GM12878 (cell line): ENCODE measurements around the gene PEX6. TPM values are rescaled to one million over a fixed set of nuclear protein-coding genes. Genes with fewer than 3 reads are reported as not detected.

Source experiments
- ATAC-seq: fragments of 200-7000 bp; cut with Tn5 transposase; 3 replicates; pipeline ENCODE4 v1.9.1; 2020; ENCODE audit warnings: mild to moderate bottlenecking, moderate library complexity
- BruUV-seq: library from RNA; stranded (reverse); fragments of 400-500 nt; replicated peaks from 2 replicates; lab custom pipeline; 2021; lab: Mats Ljungman, UMichigan
- CTCF ChIA-PET: fragments of 300-600 bp; sonication (Branson Sonifier 250); formaldehyde crosslinking; extraction: SDS; loops from one replicate; lab custom pipeline; 2021; ENCODE audit warnings: inconsistent platforms; lab: Yijun Ruan, JAX
- POLR2A ChIA-PET: fragments of 350-600 bp; formaldehyde crosslinking; extraction: SDS; loops from one replicate; lab custom pipeline; 2021; ENCODE audit warnings: inconsistent platforms; lab: Charles Lee
- RAD21 ChIA-PET: fragments of 300-600 bp; sonication (Branson Sonifier 250); formaldehyde crosslinking; loops from one replicate; lab custom pipeline; 2023; ENCODE audit warnings: antibody characterized with exemption; ENCODE audit not compliant: unreplicated experiment; lab: Charles Lee
- SMC1A ChIA-PET: fragments of 300-600 bp; sonication (Branson Sonifier 250); formaldehyde crosslinking; loops from one replicate; lab custom pipeline; 2023; ENCODE audit not compliant: unreplicated experiment, uncharacterized antibody; lab: Charles Lee
- DNase-seq: peaks from one replicate; pipeline ENCODE4 v3.0.0-alpha.2; 2011; ENCODE audit warnings: low read depth, low spot score
- FAIRE-seq: peaks from 3 replicates; lab custom pipeline; 2011; peaks lifted over from hg19 to GRCh38; lab: Jason Lieb, UNC
- H2AFZ ChIP-seq: 2 replicates; pipeline ENCODE4 v1.6.0; 2011; ENCODE audit warnings: low read depth, low read length, control low read depth; ENCODE audit not compliant: control insufficient read depth
- H3K27ac ChIP-seq: 2 replicates; pipeline ENCODE4 v1.5.1; 2011; ENCODE audit warnings: control low read depth; ENCODE audit not compliant: control insufficient read depth, insufficient read depth
- H3K27me3 ChIP-seq, 2 experiments: replicated peaks in 1 of 2; 2 replicates each; pipeline versions ENCODE4 v1.6.0 to v1.6.1; 2011; ENCODE audit warnings: low read length in 1 of 2; ENCODE audit not compliant: control insufficient read depth in 2 of 2, insufficient read depth in 2 of 2
- H3K36me3 ChIP-seq, 2 experiments: 2 replicates each; pipeline ENCODE4 v1.5.1; 2011; ENCODE audit warnings: low read length in 1 of 2; ENCODE audit not compliant: control insufficient read depth in 2 of 2, insufficient read depth in 2 of 2
- H3K4me1 ChIP-seq: 2 replicates; pipeline ENCODE4 v1.6.1; 2011; ENCODE audit warnings: mild to moderate bottlenecking, low read length, moderate library complexity, mixed read lengths; ENCODE audit not compliant: control insufficient read depth, insufficient read depth
- H3K4me2 ChIP-seq: 2 replicates; pipeline ENCODE4 v1.6.0; 2011; ENCODE audit warnings: control low read depth; ENCODE audit not compliant: control insufficient read depth, insufficient read depth
- H3K4me3 ChIP-seq: fragments of 200-600 bp; sonication (generic); 2 replicates; pipeline ENCODE4 v1.5.1; 2016
- H3K79me2 ChIP-seq: 2 replicates; pipeline ENCODE4 v1.6.0; 2011; ENCODE audit warnings: low read length; ENCODE audit not compliant: control insufficient read depth, insufficient read depth
- H3K9ac ChIP-seq: 2 replicates; pipeline ENCODE4 v1.8.0; 2011; ENCODE audit warnings: low read length, control low read depth, mixed read lengths; ENCODE audit not compliant: control insufficient read depth, insufficient read depth
- H3K9me3 ChIP-seq: replicated peaks from 3 replicates; pipeline ENCODE4 v1.5.1; 2011; ENCODE audit warnings: mild to moderate bottlenecking, low read length; ENCODE audit not compliant: control insufficient read depth, insufficient read depth
- H4K20me1 ChIP-seq: 2 replicates; pipeline ENCODE4 v1.6.0; 2011; ENCODE audit not compliant: control insufficient read depth, insufficient read depth
- BCL3 ChIP-seq: IDR thresholded peaks from 2 replicates; pipeline ENCODE4 v1.6.1; 2011; ENCODE audit warnings: borderline replicate concordance, low read depth, mild to moderate bottlenecking, moderate library complexity, low read length; ENCODE audit not compliant: insufficient read depth, poor library complexity, severe bottlenecking
- CHD4 ChIP-seq: fragments of 200-600 bp; sonication (generic); IDR thresholded peaks from 2 replicates; pipeline ENCODE4 v1.6.1; 2016; ENCODE audit warnings: mild to moderate bottlenecking
- E4F1 ChIP-seq: fragments of 450-650 bp; IDR thresholded peaks from 2 replicates; pipeline ENCODE4 v1.6.1; 2018; ENCODE audit warnings: borderline replicate concordance, mild to moderate bottlenecking; ENCODE audit not compliant: partially characterized antibody
- EZH2 ChIP-seq: IDR thresholded peaks from 2 replicates; pipeline ENCODE4 v1.6.1; 2012; ENCODE audit warnings: low read depth, mild to moderate bottlenecking, control low read depth, inconsistent platforms, low read length, borderline replicate concordance; ENCODE audit not compliant: control insufficient read depth
- HDGF ChIP-seq: fragments of 450-650 bp; IDR thresholded peaks from 2 replicates; pipeline ENCODE4 v1.6.1; 2016; ENCODE audit warnings: antibody characterized with exemption
- IKZF2 ChIP-seq, 2 experiments: fragments of 450-650 bp; IDR thresholded peaks; 2 replicates each; pipeline ENCODE4 v1.6.1; 2017; ENCODE audit warnings: mild to moderate bottlenecking in 2 of 2, moderate library complexity in 2 of 2
- MLLT1 ChIP-seq: fragments of 450-650 bp; IDR thresholded peaks from 2 replicates; pipeline ENCODE4 v1.6.1; 2016; ENCODE audit warnings: mild to moderate bottlenecking
- NFYA ChIP-seq: IDR thresholded peaks from 2 replicates; pipeline ENCODE4 v1.6.1; 2011; ENCODE audit warnings: low read depth, mild to moderate bottlenecking, low read length, improper control_type of control experiment, borderline replicate concordance
- POU2F2 ChIP-seq: IDR thresholded peaks from 3 replicates; pipeline ENCODE4 v1.6.1; 2011; ENCODE audit warnings: low read depth, mild to moderate bottlenecking, low read length, borderline replicate concordance
- RAD21 ChIP-seq: IDR thresholded peaks from 2 replicates; pipeline ENCODE4 v1.6.1; 2011; ENCODE audit warnings: mild to moderate bottlenecking, low read depth, low read length, moderate library complexity; ENCODE audit not compliant: insufficient read depth
- SMAD5 ChIP-seq: IDR thresholded peaks from 2 replicates; pipeline ENCODE4 v1.6.1; 2016; ENCODE audit warnings: antibody characterized with exemption, low read depth
- SREBF1 ChIP-seq: IDR thresholded peaks from 2 replicates; pipeline ENCODE4 v1.6.1; 2012; ENCODE audit warnings: mild to moderate bottlenecking, low read length
- TARDBP ChIP-seq: IDR thresholded peaks from 2 replicates; pipeline ENCODE4 v1.6.1; 2016; ENCODE audit warnings: borderline replicate concordance
- TCF12 ChIP-seq: IDR thresholded peaks from 2 replicates; pipeline ENCODE4 v1.6.1; 2011; ENCODE audit warnings: low read depth, mild to moderate bottlenecking, low read length
- WGBS: methylation state at CpG from one replicate; pipeline ENCODE4 v1.1.6; 2016; ENCODE audit warnings: low lambda C conversion rate; ENCODE audit not compliant: insufficient replicate concordance, insufficient coverage; ENCODE audit errors: missing lambda C conversion rate; 5-methylcytosine and 5-hydroxymethylcytosine counted together
- in situ Hi-C: fragments of 300-500 bp; cut with MboI; formaldehyde crosslinking; loops from 9 replicates; pipeline ENCODE4 v1.14.3; 2018; ENCODE audit warnings: mixed read lengths
- intact Hi-C: fragments of 100-400 bp; cut with micrococcal nuclease; formaldehyde crosslinking; loops from one replicate; pipeline ENCODE4 v1.14.2; 2022; ENCODE audit not compliant: unreplicated experiment
- polyA plus RNA-seq, 11 experiments: library from polyadenylated mRNA; depleted of rRNA in 4 of 11; unstranded in 6 of 11; stranded (reverse) in 5 of 11; fragments of >200 nt; fragmentation: Nextera tagmentation in 4 of 11; fragmentation: Illumina TruSeq in 1 of 11; extraction: Ambion mirVana in 4 of 11; extraction: Trizol in 1 of 11; gene quantifications; 1 replicate in 1 of 11; 2 replicates in 10 of 11; pipeline versions ENCODE4 v1.2.1 to v1.2.3, GENCODE V29; 2011 to 2016; ENCODE audit warnings: inconsistent platforms in 2 of 11, missing spikeins in 2 of 11, low read depth in 1 of 11
- total RNA-seq, 4 experiments: library from RNA; depleted of rRNA in 3 of 4; stranded (reverse); fragments of >200 nt in 3 of 4; fragmentation: Illumina TruSeq in 1 of 4; extraction: Trizol in 1 of 4; gene quantifications; 2 replicates each; pipeline versions ENCODE4 v1.2.1 to v1.2.3, GENCODE V29; 2013 to 2021

Gene PEX6
- total and polyA plus RNA-seq, 10 of the 15 experiments (the other 5 are each of a cell fraction or from before 2014, with no cell fraction given) = 0.39 to 21.1 (median 7.8) TPM

DNA sequence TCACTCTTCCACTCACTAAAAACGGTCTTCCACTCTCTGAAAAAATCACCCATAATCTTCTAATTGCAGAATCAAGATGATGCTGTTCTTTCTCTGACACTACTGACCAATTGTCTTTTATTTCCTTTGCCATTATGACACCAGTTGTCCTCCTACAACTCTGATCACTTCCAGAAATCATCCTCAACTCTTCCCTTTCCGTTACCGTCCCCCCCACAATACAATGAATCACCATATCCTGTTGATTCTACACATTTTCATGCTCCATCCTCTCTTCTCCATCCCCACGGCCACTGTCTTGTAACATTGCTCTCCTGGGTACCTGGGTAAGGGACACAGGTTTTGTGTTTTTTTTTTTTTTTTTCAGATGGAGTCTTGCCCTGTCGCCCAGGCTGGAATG, 2.9 kb upstream of the PEX6 start:
- Histone ChIP-seq H3K27me3 (no peaks in the 10 kb centered on the region), H3K4me2 (no peak overlapping the region), H4K20me1 (no peaks in the 10 kb centered on the region), H3K79me2 (peaks cover 39% of the 10 kb centered on the region), H3K4me1 (peaks cover 26% of the 10 kb centered on the region), H2AFZ (no peak overlapping the region), H3K9me3 (no peaks in the 10 kb centered on the region), H3K36me3 (no peaks in the 10 kb centered on the region), H3K27ac (no peak overlapping the region), H3K9ac (no peak overlapping the region), H3K4me3 (no peak overlapping the region)
- ChIA-PET POLR2A (interaction anchor here (0.7 kb wide), 2 partner anchors 172 to 230 kb away, joined by 3 to 5 read pairs; no protein-coding TSS in a partner anchor), SMC1A (interaction anchor here (0.6 to 2.4 kb wide), 2 partner anchors 32 to 71 kb away, joined by 3 to 9 read pairs; partner anchors contain the start of genes KLHDC3 and MEA1), RAD21 (no interaction called here), CTCF (no interaction called here)
- no peak for TF ChIP-seq MLLT1
- TF ChIP-seq E4F1 = no peak
- no peak for TF ChIP-seq SREBF1
- TF ChIP-seq IKZF2 (IDR thresholded peaks at IDR 0.05) = no peak
- TF ChIP-seq TCF12 = no peak
- TF ChIP-seq NFYA = no peak
- TF ChIP-seq TARDBP = no peak
- no peak for TF ChIP-seq SMAD5
- no peak for TF ChIP-seq POU2F2
- TF ChIP-seq HDGF = no peak
- no peak for TF ChIP-seq CHD4
- TF ChIP-seq EZH2 = no peak
- TF ChIP-seq RAD21 = no peak
- TF ChIP-seq BCL3 = no peak
- DNase-seq (no peak), ATAC-seq (no peak), FAIRE-seq (no peak)
- BruUV-seq = no TSS peak
- intact Hi-C loops (no loop called here), in situ Hi-C loops (no loop called here)
- 74% methylated on average over 5 of the region's 5 CpGs for WGBS
